NCI-H1694 (cell line): ENCODE data around the gene PAIP1.
"Not testable (repeated sequence)": the region's sequence is repeated elsewhere in the genome, so short reads cannot be mapped to it uniquely, and the experiment has no call there.

Experiments used
- DNase-seq: peaks from one replicate; lab custom pipeline; 2025; lab: John Stamatoyannopoulos, UW

Gene PAIP1

GRCh38 chr5:43514816-43515677 is 41.8 kb downstream of the PAIP1 start, which contains the start of gene C5orf34:
Gene C5orf34, minus strand, starts transcription at chr5:43515148. Its CDS starts 5,809 bp downstream, at chr5:43509339.
- peak; percentile 98 for DNase-seq

DNA sequence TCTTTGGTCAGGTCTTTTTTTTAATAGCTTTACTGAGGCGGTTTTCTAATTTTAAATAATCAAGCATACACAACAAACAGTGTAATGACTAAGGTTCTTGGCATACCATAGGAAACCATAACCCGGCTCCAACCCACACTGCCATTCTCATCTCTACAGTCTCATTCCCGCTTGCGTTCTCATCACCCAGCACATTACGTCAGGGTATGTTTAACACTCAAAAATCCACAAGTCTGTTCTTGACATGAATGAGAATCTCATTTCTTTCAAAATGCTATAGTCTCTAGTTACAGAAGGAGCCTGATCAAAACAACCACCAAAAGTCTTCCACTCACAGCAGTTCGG is 42.4 kb downstream of the PAIP1 start:
- DNase-seq, result no peak

DNA sequence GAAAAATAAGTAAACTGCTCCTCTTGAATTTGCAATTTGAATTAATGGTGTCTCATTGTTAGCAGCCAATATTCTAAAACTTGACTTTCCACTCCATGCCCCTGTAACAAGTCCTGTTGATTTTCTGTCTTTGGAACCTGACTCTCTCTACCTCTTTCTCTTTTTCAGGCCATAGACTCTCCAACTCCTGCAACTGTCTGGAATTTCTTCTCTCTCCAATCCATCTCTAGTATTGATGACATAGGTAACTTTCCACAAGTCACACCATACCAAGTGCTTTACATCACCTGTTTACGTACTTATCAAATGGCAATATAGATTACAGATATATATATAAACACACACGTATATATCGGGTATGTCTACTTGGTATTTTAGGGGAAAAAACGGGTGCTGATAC is 42.9 kb downstream of the PAIP1 start:
- DNase-seq, result no peak

GRCh38 chr5:43511062-43511461 is 45.8 kb downstream of the PAIP1 start:
- DNase-seq, result not testable (repeated sequence)

DNA sequence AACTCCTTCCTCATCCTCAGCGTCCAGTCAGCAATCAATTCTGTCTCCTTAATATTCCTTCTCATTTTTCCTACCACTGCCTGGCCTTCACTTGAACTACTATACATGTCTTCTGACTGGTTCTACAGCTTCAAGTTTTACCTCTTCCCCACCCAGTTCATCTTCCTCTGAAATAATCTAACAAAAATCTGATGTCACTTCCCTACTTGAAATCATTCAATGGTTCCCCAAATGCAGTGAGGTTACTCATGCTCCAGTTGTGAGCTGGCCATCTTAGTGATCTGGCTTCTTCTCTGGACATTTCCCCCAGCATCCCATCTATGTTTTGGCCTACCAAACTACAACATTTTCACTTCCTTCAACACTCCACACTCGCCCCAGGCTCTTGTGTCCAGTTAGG is 58.3 kb downstream of the PAIP1 start:
- no peak for DNase-seq

- no peak for DNase-seq
Measured at GRCh38 chr5:43497311-43498104, 59.4 kb downstream of the PAIP1 start.

DNA sequence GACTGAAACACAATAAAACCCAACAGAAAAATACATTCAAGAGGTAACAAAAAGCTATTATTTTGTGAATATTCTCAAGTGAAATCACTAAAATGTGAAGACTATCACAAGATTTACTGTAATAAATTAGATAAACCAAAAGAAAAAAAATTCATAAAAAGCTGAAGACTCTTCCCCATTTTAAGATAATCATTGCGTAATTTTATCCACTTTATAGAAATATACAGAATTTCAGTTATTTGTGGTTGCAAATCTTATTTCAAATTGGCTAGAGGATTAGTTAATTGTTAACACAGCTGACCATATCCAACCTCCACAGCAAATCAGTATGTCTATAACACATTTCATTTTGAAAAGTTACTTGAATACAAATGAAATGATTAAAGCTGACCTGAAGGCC is 65.6 kb downstream of the PAIP1 start:
- DNase-seq, result no peak

DNA sequence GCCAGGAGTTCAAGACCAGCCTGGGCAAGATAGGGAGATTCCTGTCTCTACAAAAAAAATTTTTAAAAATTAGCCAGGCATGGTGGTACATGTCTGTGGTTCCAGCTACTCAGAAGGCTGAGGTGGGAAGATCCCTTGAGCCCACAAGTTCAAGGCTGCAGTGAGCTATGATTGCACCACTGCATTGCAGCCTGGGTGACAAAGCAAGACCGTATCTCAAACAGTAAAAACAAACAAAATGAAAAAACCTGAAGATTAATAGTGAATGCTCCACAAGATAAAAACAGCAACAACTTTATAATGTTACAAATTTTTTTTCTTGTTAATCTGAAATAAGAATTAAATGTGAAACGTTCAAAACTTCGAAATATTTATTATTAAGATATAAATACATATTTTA is 70.5 kb downstream of the PAIP1 start:
- DNase-seq, result no peak

DNA sequence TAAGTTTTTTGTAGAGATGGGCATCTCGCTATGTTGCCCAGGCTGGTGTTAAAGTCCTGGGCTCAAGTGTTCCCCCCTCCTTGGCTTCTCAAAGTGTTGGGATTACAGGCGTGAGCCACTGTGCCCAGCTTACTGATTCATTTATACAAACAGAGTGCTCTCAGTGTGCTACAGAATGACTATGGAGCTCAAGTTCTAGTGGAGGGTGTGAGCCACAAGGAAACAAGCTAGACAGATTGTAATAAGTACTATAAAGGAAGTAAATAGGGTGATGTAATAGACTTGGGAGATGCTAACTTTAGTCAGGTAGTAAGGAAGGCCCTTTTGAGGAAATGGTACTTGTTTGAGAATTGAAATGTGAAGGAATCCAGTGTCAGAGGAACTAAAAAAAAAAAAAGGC is 71.5 kb downstream of the PAIP1 start:
- no peak for DNase-seq

GRCh38 chr5:43484106-43484849 is 72.6 kb downstream of the PAIP1 start:
- DNase-seq, result peak; percentile 78

GRCh38 chr5:43483298-43484105 is 73.4 kb downstream of the PAIP1 start, which contains the start of gene TMEM267:
Gene TMEM267, minus strand, starts transcription at chr5:43483865. Its CDS starts 29,896 bp downstream, at chr5:43453969.
- peak; percentile 89 for DNase-seq

DNA sequence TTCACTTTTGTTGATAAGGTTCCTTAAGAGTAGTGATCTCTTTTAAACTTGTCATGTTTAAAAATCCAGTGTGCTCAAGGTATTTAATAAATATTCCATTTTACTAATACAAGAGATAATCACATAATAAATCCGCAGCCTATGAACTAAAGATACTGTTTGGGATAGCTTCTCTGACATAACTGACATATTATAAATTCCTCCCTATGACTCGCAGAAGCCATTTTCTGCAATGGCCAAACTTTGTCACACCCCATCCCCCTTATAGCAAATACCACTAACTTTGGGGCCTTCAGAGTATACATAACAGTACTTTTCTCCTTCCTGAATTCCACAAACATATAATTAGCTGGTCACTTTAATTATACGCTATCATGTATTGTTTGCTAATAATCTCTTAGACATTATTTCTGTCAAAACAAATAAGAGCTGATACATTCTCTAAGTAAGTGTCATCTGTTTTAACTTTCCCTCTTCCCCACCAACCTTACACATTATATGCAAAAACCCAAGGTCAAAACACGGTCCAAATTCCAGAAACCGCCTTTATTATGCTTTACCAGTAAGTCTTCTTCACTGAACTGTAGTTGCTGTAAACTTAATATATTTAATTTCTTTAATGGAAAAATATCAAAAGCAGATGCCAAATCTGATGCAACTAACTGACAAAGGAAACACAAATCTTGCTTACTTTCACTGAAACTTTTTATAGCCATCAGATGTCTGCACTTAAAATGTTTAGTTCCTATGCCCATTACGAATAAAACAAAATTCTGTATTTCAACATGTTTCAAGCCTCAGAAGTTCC is 74.2 kb downstream of the PAIP1 start:
- DNase-seq, result no peak
